Measurements from ENCODE around the gene BBS9. TPM values are rescaled to one million over a fixed set of nuclear protein-coding genes. Genes with fewer than 3 reads are reported as not detected.

The BBS9 gene
- total and polyA plus RNA-seq, 2 experiments from 2014 or later: 10.2 to 15.0 TPM

DNA sequence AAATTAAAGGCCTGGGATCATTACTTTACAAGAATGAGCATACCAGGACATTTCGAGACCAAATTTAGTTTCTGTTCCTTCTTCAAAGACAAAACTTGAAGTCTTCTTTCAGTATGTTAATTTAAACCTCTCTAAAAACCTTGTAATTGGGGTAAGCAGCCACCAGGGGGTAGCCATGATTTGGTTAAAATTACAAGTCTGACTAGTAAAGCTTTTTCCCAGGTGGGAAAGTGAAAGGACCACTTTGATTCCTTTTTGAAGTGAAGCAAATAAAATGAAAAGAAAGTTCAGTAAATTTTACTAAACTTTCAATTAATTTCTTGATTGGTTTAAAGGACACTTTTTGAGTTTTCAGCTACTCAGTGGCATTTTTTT is 294.3 kb downstream of the BBS9 start:
- Histone ChIP-seq H3K4me1 (ENCODE audit: insufficient read depth) (peaks cover 10% of the 10 kb centered on the region), H3K9ac (no peak overlapping the region), H3K36me3 (ENCODE audit: low read depth) (no peaks in the 10 kb centered on the region), H3K9me3 (ENCODE audit: low read depth) (no peaks in the 10 kb centered on the region), H3K9me2 (ENCODE audit: insufficient read depth) (no peaks in the 10 kb centered on the region), H3K4me3 (no peak overlapping the region), H4K20me1 (ENCODE audit: insufficient read depth) (no peaks in the 10 kb centered on the region), H3K27me3 (replicated peaks; ENCODE audit: insufficient read depth) (no peaks in the 10 kb centered on the region), H2AFZ (no peak overlapping the region), H3K79me2 (ENCODE audit: insufficient read depth) (no peaks in the 10 kb centered on the region), H3F3A (ENCODE audit: insufficient read depth) (no peaks in the 10 kb centered on the region), H3K27ac (no peak overlapping the region), H3K4me2 (ENCODE audit: unreplicated experiment) (no peak overlapping the region)
- TF ChIP-seq EZH2 (IDR thresholded peaks at IDR 0.05; ENCODE audit: insufficient read depth, poor library complexity, severe bottlenecking) (no peak), EZH2phosphoT487 (IDR thresholded peaks at IDR 0.05; ENCODE audit: insufficient read depth, low read depth) (no peak)
- DNase-seq: no peak
- in situ Hi-C loops (cut with MboI): no loop called here
- WGBS, 2 experiments (ENCODE audit: low coverage in 1 of 2, low lambda C conversion rate in 2 of 2, missing lambda C conversion rate in 2 of 2): 89 to 97% methylated on average over 1 of the region's 1 CpG

DNA sequence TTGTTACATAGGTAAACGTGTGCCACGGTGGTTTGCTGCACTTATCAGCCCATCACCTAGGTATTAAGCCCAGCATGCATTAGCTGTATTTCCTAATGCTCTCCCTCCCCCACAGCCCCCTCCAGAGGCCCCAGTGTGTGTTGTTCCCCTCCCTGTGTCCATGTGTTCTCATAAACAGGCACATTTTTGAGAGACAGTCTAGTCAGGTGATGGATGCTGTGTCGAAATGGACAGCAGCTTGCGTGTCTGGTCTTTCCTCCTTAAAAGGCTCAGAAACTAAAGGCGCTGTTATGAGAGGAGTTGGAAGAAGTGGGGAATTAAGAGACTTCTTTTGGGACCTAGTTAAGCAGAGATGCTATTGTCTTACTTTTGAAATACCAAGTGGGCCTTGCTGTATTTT is 296.0 kb downstream of the BBS9 start:
- peaks cover 13% of the 10 kb centered on the region for H3K4me1 ChIP-seq (ENCODE audit: insufficient read depth)
- H3K4me2 ChIP-seq (ENCODE audit: unreplicated experiment): no peak overlapping the region
- H3K36me3 ChIP-seq (ENCODE audit: low read depth): no peaks in the 10 kb centered on the region
- no peak overlapping the region for H3K27ac ChIP-seq
- H3K9ac ChIP-seq: no peak overlapping the region
- WGBS, 2 experiments (ENCODE audit: low coverage in 1 of 2, low lambda C conversion rate in 2 of 2, missing lambda C conversion rate in 2 of 2): 98 to 100% methylated on average over 4 to 5 of the region's 5 CpGs
- H2AFZ ChIP-seq: no peak overlapping the region
- TF ChIP-seq EZH2phosphoT487 (IDR thresholded peaks at IDR 0.05; ENCODE audit: insufficient read depth, low read depth): no peak
- TF ChIP-seq EZH2 (IDR thresholded peaks at IDR 0.05; ENCODE audit: insufficient read depth, poor library complexity, severe bottlenecking): no peak
- in situ Hi-C loops (cut with MboI): no loop called here
- H3K9me2 ChIP-seq (ENCODE audit: insufficient read depth): no peaks in the 10 kb centered on the region
- H3K4me3 ChIP-seq: no peak overlapping the region
- no peak for DNase-seq
- H3K9me3 ChIP-seq (ENCODE audit: low read depth): no peaks in the 10 kb centered on the region
- H3K79me2 ChIP-seq (ENCODE audit: insufficient read depth): no peaks in the 10 kb centered on the region
- no peaks in the 10 kb centered on the region for H3F3A ChIP-seq (ENCODE audit: insufficient read depth)
- no peaks in the 10 kb centered on the region for H3K27me3 ChIP-seq (replicated peaks; ENCODE audit: insufficient read depth)
- H4K20me1 ChIP-seq (ENCODE audit: insufficient read depth): no peaks in the 10 kb centered on the region

DNA sequence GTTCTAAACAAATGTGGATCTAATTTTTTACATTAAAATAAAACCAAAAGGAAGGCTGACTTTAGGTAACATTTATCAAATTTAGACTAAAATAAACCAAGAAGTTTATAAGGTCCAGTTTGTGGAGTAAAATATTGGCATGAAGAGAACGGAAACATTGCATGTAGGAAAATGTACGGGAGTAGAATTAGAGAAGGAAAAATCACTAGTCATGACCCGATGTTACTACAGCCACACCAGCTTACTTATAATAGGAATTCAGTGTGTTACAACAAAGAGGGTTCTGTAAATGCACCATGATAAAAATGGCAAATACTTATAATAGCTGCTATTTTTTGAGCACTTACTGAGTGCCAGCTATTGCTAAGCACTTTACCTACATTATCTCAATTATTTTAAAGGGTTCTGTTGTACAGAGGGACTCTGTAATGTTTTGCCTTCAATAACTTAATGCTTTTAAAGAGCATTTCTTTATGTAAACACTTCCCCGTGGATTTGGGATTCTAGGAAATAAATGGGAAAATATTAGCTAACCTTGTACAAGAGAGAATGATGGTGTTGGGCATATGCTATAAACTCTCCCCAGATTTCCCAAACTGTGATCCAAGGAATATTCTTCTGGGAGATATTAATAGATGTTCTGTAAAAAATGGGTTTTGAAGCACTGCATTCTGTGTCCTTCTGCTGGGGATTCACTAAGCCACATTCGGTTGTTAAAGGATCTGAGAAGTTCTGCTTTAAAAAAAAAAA is 296.7 kb downstream of the BBS9 start:
- 76 to 80% methylated on average over 5 of the region's 5 CpGs for WGBS, 2 experiments (ENCODE audit: low coverage in 1 of 2, low lambda C conversion rate in 2 of 2, missing lambda C conversion rate in 2 of 2)
- in situ Hi-C loops (cut with MboI): no loop called here
- H3K79me2 ChIP-seq (ENCODE audit: insufficient read depth): no peaks in the 10 kb centered on the region
- H2AFZ ChIP-seq: no peak overlapping the region
- H3K9me2 ChIP-seq (ENCODE audit: insufficient read depth): no peaks in the 10 kb centered on the region
- H3K4me3 ChIP-seq: no peak overlapping the region
- no peaks in the 10 kb centered on the region for H3K36me3 ChIP-seq (ENCODE audit: low read depth)
- H3K9ac ChIP-seq: no peak overlapping the region
- no peaks in the 10 kb centered on the region for H3F3A ChIP-seq (ENCODE audit: insufficient read depth)
- no peak for DNase-seq
- no peak overlapping the region for H3K4me2 ChIP-seq (ENCODE audit: unreplicated experiment)
- H3K27me3 ChIP-seq (replicated peaks; ENCODE audit: insufficient read depth): no peaks in the 10 kb centered on the region
- no peak overlapping the region for H3K27ac ChIP-seq
- H3K4me1 ChIP-seq (ENCODE audit: insufficient read depth): peaks cover 13% of the 10 kb centered on the region
- no peaks in the 10 kb centered on the region for H4K20me1 ChIP-seq (ENCODE audit: insufficient read depth)
- TF ChIP-seq EZH2phosphoT487 (IDR thresholded peaks at IDR 0.05; ENCODE audit: insufficient read depth, low read depth) (no peak), EZH2 (IDR thresholded peaks at IDR 0.05; ENCODE audit: insufficient read depth, poor library complexity, severe bottlenecking) (no peak)
- H3K9me3 ChIP-seq (ENCODE audit: low read depth): no peaks in the 10 kb centered on the region

- no peak for TF ChIP-seq EZH2phosphoT487 (IDR thresholded peaks at IDR 0.05; ENCODE audit: insufficient read depth, low read depth)
- no peak for TF ChIP-seq EZH2 (IDR thresholded peaks at IDR 0.05; ENCODE audit: insufficient read depth, poor library complexity, severe bottlenecking)
- no peak overlapping the region for H3K9ac ChIP-seq
- no peaks in the 10 kb centered on the region for H3K9me3 ChIP-seq (ENCODE audit: low read depth)
- H3K4me1 ChIP-seq (ENCODE audit: insufficient read depth): peaks cover 8% of the 10 kb centered on the region; the same call in 1 of the 2 replicates
- no peak overlapping the region for H3K4me3 ChIP-seq
- no peaks in the 10 kb centered on the region for H3K9me2 ChIP-seq (ENCODE audit: insufficient read depth)
- no peaks in the 10 kb centered on the region for H3K36me3 ChIP-seq (ENCODE audit: low read depth)
- no peaks in the 10 kb centered on the region for H3F3A ChIP-seq (ENCODE audit: insufficient read depth)
- H3K4me2 ChIP-seq (ENCODE audit: unreplicated experiment): no peak overlapping the region
- H2AFZ ChIP-seq: no peak overlapping the region
- no peak overlapping the region for H3K27ac ChIP-seq
- in situ Hi-C loops (cut with MboI): no loop called here
- no peaks in the 10 kb centered on the region for H4K20me1 ChIP-seq (ENCODE audit: insufficient read depth)
- no peaks in the 10 kb centered on the region for H3K27me3 ChIP-seq (replicated peaks; ENCODE audit: insufficient read depth)
- H3K79me2 ChIP-seq (ENCODE audit: insufficient read depth): no peaks in the 10 kb centered on the region
- DNase-seq: peak; percentile 7
These were observed 299.1 kb downstream of the BBS9 start for GRCh38 chr7:33428415-33428814.

Data from GM23248 (cell line).